GM12891 (cell line): ENCODE data around the gene KCNQ1OT1.

Experiments
- DNase-seq: peaks from one replicate; pipeline ENCODE4 v3.0.0; 2011; ENCODE audit warnings: low spot score; ENCODE audit not compliant: insufficient read length
- FAIRE-seq: peaks from 2 replicates; lab custom pipeline; 2011; peaks lifted over from hg19 to GRCh38; lab: Jason Lieb, UNC
- PAX5 ChIP-seq: IDR thresholded peaks from 2 replicates; pipeline ENCODE4 v1.6.1; 2011; ENCODE audit warnings: low read length, moderate library complexity, mild to moderate bottlenecking; ENCODE audit not compliant: insufficient read depth, severe bottlenecking
- POLR2A ChIP-seq: IDR thresholded peaks from 2 replicates; pipeline ENCODE4 v1.6.1; 2011; ENCODE audit warnings: low read depth, low read length, control low read depth
- POLR2AphosphoS5 ChIP-seq: IDR thresholded peaks from 2 replicates; pipeline ENCODE4 v1.6.1; 2011; ENCODE audit warnings: low read depth, low read length, control low read depth
- POU2F2 ChIP-seq: IDR thresholded peaks from 2 replicates; pipeline ENCODE4 v1.6.1; 2011; ENCODE audit warnings: low read depth, mild to moderate bottlenecking, control low read depth, low read length, moderate library complexity
- SPI1 ChIP-seq: IDR thresholded peaks from 2 replicates; pipeline ENCODE4 v1.6.1; 2011; ENCODE audit warnings: low read depth, low read length, control low read depth
- TAF1 ChIP-seq: IDR thresholded peaks from 2 replicates; pipeline ENCODE4 v1.6.1; 2011; ENCODE audit warnings: low read depth, low read length, control low read depth

Gene KCNQ1OT1

GRCh38 chr11:2743427-2744110 is 43.8 kb upstream of the KCNQ1OT1 start:
- TF ChIP-seq POU2F2 (no peak), PAX5 (no peak), TAF1 (no peak), POLR2AphosphoS5 (no peak), POLR2A (no peak), SPI1 (no peak)
- no peak for DNase-seq
- FAIRE-seq = no peak

- no peak for FAIRE-seq
- TF ChIP-seq SPI1 (no peak), TAF1 (no peak), POLR2A (no peak), POLR2AphosphoS5 (no peak)
Measured at GRCh38 chr11:2742611-2743426, 43.0 kb upstream of the KCNQ1OT1 start.

GRCh38 chr11:2742201-2742600 is 42.4 kb upstream of the KCNQ1OT1 start:
- FAIRE-seq (no peak), DNase-seq (no peak)
- TF ChIP-seq SPI1 (no peak), POU2F2 (no peak), TAF1 (no peak), POLR2A (no peak), POLR2AphosphoS5 (no peak), PAX5 (no peak)

More at GRCh38 chr11:2742611-2743426, 43.0 kb upstream of the KCNQ1OT1 start:
- no peak for DNase-seq

- DNase-seq = no peak
- no peak for FAIRE-seq
- no peak for TF ChIP-seq POU2F2
- no peak for TF ChIP-seq PAX5
- no peak for TF ChIP-seq TAF1
- no peak for TF ChIP-seq SPI1
- TF ChIP-seq POLR2AphosphoS5 = no peak
- no peak for TF ChIP-seq POLR2A
Measured at GRCh38 chr11:2741377-2742131, 41.8 kb upstream of the KCNQ1OT1 start.

GRCh38 chr11:2741006-2741376 is 41.2 kb upstream of the KCNQ1OT1 start:
- TF ChIP-seq SPI1 (no peak), POU2F2 (no peak), TAF1 (no peak), PAX5 (no peak), POLR2A (no peak), POLR2AphosphoS5 (no peak)
- DNase-seq (no peak), FAIRE-seq (no peak)

- DNase-seq (no peak), FAIRE-seq (no peak)
- TF ChIP-seq TAF1 (no peak), SPI1 (no peak), POU2F2 (no peak), POLR2AphosphoS5 (no peak), POLR2A (no peak), PAX5 (no peak)
Measured at GRCh38 chr11:2740275-2740940, 40.6 kb upstream of the KCNQ1OT1 start.

GRCh38 chr11:2739531-2740274 is 39.9 kb upstream of the KCNQ1OT1 start:
- TF ChIP-seq POLR2AphosphoS5 (no peak), TAF1 (no peak), POLR2A (no peak), SPI1 (no peak), POU2F2 (no peak), PAX5 (no peak)
- DNase-seq (no peak), FAIRE-seq (no peak)

GRCh38 chr11:2738551-2739431 is 39.0 kb upstream of the KCNQ1OT1 start:
- DNase-seq (no peak), FAIRE-seq (no peak)
- TF ChIP-seq TAF1 (no peak), POLR2AphosphoS5 (no peak), POLR2A (no peak), PAX5 (no peak), POU2F2 (no peak), SPI1 (no peak)
